EH (cell line): ENCODE data around the gene TIMM23B.
A peak's percentile ranks its signal among the peaks of the same experiment; 100 is the strongest.
"Not testable (repeated sequence)": the region's sequence is repeated elsewhere in the genome, so short reads cannot be mapped to it uniquely, and the experiment has no call there.

Experiments used
- DNase-seq: peaks from one replicate; pipeline ENCODE4 v3.0.0-alpha.2; 2015; ENCODE audit warnings: low read depth

Gene TIMM23B

DNA sequence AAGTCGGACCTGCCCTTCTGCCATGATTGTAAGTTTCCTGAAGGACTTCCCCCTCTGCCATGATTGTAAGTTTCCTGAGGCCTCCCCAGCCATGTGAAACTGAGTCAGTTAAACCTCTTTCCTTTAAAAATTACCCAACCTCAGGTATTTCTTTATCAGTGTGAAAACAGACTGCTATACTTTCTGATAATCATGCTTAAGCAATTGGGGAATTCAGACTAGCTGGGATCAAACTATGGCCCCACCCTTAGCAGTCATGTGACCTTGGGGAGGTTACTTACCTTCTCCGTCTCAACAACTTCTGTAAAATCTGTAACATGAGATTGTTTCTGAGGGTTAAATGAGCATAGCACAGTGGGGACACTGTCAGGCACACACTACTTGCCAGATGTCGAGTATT, 45.4 kb downstream of the TIMM23B start:
- not testable (repeated sequence) for DNase-seq

DNA sequence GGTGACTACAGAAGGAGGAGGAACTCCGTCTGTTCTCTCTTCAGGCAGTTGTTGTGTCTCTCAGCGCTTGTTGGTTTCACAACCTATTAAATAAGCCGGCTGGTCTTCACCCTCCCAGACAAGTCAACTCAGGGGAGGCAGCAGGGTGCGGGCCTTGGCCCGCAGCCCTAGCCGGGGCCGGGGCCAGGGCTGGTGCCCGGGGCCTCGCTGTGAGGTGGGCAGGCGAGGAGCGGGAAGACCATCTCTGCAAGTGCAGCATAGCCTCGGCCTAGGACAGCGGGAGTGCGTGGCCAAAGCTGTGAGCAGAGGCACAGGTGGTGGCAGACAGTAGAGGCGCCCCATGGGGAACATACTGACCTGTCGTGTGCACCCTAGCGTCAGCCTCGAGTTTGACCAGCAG, 46.5 kb downstream of the TIMM23B start, which contains the start of gene AGAP6:
Gene AGAP6 (plus strand): TSS at position 31 of the 400 bp plus-strand sequence. CDS start 310 bp downstream, at position 341.
- not testable (repeated sequence) for DNase-seq

DNA sequence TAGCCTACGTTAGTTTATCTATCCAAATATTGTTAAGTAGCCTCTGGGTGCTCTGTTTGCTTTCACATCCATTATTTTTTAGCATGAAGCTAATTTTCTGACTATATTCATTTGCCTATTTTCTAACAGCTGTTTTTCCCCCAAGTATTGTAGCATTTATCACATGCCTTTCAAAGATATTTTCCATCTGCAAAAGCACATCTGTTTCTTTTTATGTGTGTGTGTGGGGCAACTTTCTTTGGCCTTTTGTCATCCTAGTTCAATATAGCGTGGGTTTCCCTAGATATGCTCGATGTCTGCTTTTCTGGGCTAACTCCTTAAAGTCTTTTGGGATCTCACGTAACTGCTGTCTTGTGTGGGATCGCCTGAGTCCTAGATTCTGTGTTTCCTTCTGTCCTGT, 53.5 kb downstream of the TIMM23B start:
- DNase-seq, result not testable (repeated sequence)

DNA sequence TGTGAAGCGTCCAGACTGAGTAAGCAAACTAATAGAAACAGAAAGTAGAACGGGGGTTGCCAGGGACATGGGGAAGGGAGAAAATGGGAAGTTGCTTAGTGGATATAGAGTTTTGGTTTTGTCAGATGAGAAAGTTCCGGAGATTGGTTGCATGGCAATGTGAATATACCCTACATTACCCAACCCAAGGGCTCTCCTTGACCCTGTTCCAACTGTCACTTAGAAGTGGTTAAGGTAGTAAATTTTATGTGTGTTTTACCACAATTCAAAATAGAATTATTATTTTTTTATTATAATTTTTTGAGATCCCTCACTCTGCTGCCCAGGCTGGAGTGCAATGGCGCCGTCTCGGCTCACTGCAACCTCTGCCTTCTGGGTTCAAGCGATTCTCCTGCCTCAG, 72.2 kb downstream of the TIMM23B start:
- DNase-seq, result not testable (repeated sequence)

DNA sequence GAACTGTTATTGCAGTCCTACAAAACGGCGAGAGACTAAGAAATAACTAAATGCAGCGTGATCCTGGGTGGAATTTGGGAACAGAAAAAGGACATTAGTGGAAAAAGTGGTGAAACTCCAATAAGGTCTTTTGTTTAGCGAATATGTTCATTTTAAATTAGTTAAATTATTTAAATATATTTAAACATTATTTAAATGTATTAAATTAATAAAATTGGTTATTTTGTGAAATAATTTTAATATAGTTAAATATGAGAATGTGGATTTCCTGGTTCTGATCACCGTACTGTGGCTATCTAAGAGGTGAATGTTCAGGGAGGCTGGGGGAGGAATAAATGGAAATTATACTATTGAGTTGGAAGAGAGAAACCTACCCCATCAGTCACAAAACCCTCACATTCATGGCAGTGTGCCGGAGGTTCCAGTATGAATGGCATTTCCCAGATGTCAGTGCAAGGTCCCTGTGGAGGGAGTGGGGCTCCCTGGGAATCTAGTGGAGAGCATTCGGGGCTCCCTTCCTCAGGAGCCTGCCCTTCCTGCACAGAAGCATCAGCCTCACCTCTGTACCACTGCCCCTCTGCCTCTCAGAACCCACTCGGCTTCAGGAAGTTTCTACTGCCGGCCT, 73.9 kb downstream of the TIMM23B start:
- peak; percentile 10 for DNase-seq

DNA sequence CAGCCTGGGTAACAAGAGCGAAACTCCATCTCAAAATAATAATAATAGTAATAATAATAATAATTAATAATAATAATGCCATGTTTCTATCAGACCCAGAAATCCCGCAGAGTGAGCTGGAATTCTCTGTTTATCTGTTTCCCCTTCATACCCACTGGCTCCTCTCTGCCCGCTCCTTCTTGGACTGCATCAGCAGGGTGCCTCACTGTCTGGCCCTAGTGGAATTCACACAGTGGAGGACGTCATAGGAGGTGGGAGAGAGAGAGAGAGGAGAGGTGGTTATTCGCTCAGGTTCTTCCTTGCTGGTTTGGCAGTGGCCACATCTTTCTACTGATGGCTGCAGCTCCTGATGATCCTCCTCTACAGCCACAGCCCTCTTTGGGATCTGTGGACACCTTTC, 75.1 kb downstream of the TIMM23B start:
- DNase-seq, result peak; percentile 29

DNA sequence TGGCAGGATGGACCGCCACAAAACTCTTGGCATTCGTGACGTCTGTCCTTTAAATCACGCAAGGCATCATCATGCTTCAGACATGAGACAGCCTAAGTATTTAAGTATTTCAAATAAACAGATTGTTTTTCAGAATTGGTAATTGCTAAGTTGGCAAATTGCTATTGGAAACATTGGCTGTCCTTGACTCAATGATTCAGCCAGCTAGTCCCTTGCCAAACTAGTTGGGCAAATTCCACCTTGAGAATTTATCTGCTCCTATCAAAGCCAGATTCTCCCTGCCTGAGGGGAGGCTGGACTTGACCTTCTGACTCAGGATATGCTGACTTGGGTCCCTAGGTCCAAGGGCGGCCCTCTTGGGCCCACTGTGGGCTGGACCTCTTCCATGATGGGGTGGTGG, 75.8 kb downstream of the TIMM23B start:
- peak; percentile 3 for DNase-seq

DNA sequence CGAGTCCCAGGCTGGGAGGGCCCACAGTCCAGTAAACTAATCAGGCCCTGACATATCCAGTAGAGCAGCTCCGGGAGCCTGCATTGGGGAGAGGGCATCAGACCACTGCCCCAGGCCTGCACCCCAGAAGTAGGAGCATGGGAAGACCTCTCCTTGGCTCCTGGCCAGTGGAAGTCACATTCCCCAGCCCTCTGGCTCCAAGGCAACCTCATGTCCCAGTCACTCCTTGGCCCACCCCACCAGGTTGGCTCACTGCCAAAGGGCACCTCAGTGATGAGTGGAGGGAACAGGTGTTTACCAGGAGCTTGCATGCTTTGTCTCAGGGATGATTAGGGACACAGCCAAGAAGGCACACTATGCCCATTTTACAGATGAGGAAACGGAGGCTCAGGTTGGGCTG, 77.4 kb downstream of the TIMM23B start:
- DNase-seq, result not testable (repeated sequence)

DNA sequence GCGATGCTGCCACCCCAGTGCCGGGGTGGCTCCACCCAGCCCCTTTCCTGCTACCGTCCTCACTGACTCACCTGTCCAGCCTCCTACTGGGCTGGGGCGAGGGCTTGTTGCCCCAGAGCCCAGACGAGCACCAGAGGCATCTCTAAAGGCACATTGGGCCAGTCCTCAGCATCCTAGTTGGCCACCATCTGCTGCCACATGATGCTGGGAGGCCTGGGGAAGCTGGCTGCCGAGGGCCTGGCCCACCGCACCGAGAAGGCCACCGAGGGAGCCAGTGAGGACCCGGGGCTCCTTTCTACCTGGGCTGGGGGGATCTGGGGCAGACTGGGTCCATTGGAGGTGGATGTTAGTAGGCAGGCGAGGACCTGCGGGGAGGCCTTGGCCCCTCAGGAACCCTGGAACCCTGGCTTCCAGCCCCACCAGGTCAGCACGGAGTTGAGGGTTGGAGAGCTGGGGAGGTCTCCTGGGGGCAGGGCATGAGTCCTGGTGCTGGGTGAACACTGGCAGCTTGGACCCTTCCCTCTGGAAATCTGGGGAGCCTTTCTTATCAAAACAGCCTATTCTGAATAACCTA, 78.7 kb downstream of the TIMM23B start:
- DNase-seq, result not testable (repeated sequence)

DNA sequence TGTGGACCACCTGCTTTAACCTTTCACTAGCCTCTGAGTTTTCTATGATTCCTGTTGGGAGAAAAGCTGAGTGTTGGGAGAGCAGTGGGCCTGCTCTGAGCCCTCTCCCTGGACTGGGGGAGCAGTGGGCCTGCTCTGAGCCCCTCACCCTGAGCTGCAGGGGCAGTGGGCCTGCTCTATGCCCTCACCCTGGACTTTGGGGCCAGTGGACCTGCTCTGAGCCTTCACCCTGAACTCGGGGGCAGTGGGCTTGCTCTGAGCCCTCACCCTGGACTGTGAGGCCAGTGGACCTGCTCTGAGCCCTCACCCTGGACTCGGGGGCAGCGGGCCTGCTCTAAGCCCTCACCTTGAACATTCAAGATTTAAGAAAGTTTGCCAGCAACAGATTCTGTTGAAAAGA, 79.8 kb downstream of the TIMM23B start:
- no peak for DNase-seq
